Measurements from ENCODE around the gene ADCY1.

- no peak for TF ChIP-seq CTCF (conservative IDR thresholded peaks at IDR 0.05)
- TF ChIP-seq EZH2 (IDR thresholded peaks at IDR 0.05; ENCODE audit: low read depth) = no peak
These were observed 62.6 kb downstream of the ADCY1 start for GRCh38 chr7:45636733-45637132.
